H1 (cell line): Measurements from ENCODE around the gene ULBP1. TPM values are rescaled to one million over a fixed set of nuclear protein-coding genes. Genes with fewer than 3 reads are reported as not detected.

Experiments
- CTCF ChIA-PET: fragments of 300-600 bp; sonication (Branson Sonifier 250); formaldehyde crosslinking; loops from one replicate; lab custom pipeline; 2021; ENCODE audit not compliant: partially characterized antibody; lab: Charles Lee
- POLR2A ChIA-PET: fragments of 300-600 bp; sonication (Branson Sonifier 250); formaldehyde crosslinking; loops from one replicate; lab custom pipeline; 2021; ENCODE audit warnings: inconsistent platforms; ENCODE audit not compliant: partially characterized antibody; lab: Charles Lee
- DNase-seq, 2 experiments: peaks; one replicate each; pipeline versions ENCODE4 v3.0.0 to v3.0.0-alpha.2; 2010 to 2022; ENCODE audit warnings: low spot score in 2 of 2, low read depth in 1 of 2, mixed read lengths in 1 of 2
- FAIRE-seq: peaks from 2 replicates; lab custom pipeline; 2011; peaks lifted over from hg19 to GRCh38; lab: Jason Lieb, UNC
- H2AFZ ChIP-seq: 2 replicates; pipeline ENCODE4 v1.8.1; 2012; ENCODE audit warnings: low read length, inconsistent platforms
- H2AK5ac ChIP-seq: 2 replicates; pipeline ENCODE4 v1.6.1; 2013; ENCODE audit warnings: low read depth, low read length
- H2BK120ac ChIP-seq: replicated peaks from 2 replicates; pipeline ENCODE3; 2013; ENCODE audit warnings: low read depth, low read length, inconsistent platforms
- H2BK12ac ChIP-seq: 2 replicates; pipeline ENCODE4 v1.6.1; 2013; ENCODE audit warnings: low read depth, low read length
- H2BK15ac ChIP-seq: 2 replicates; pipeline ENCODE4 v1.6.1; 2013; ENCODE audit warnings: low read length
- H2BK20ac ChIP-seq: 2 replicates; pipeline ENCODE4 v1.6.1; 2013; ENCODE audit warnings: low read length
- H2BK5ac ChIP-seq: 2 replicates; pipeline ENCODE4 v1.6.1; 2013; ENCODE audit warnings: low read depth, low read length
- H3K14ac ChIP-seq: 2 replicates; pipeline ENCODE4 v1.6.1; 2013; ENCODE audit warnings: inconsistent platforms; ENCODE audit not compliant: insufficient read length
- H3K18ac ChIP-seq: 2 replicates; pipeline ENCODE4 v1.6.1; 2013; ENCODE audit warnings: low read length; ENCODE audit errors: extremely low read depth
- H3K23ac ChIP-seq: 2 replicates; pipeline ENCODE4 v1.6.1; 2013; ENCODE audit warnings: inconsistent platforms; ENCODE audit not compliant: insufficient read length
- H3K23me2 ChIP-seq: 2 replicates; pipeline ENCODE4 v1.6.1; 2013; ENCODE audit warnings: low read depth, low read length
- H3K27ac ChIP-seq: 2 replicates; pipeline ENCODE4 v1.6.1; 2011; ENCODE audit warnings: low read depth, low read length, inconsistent platforms
- H3K27me3 ChIP-seq, 4 experiments: replicated peaks in 1 of 4; 1 replicate in 1 of 4; 2 replicates in 3 of 4; pipeline versions ENCODE4 v1.6.1 to v1.8.1; 2011 to 2013; ENCODE audit warnings: low read length in 3 of 4, mild to moderate bottlenecking in 3 of 4, inconsistent platforms in 2 of 4, mixed read lengths in 2 of 4, moderate library complexity in 1 of 4; ENCODE audit not compliant: control insufficient read depth in 3 of 4, insufficient read depth in 3 of 4; ENCODE audit errors: extremely low read depth in 1 of 4
- H3K36me3 ChIP-seq, 4 experiments: 2 replicates each; pipeline versions ENCODE4 v1.6.1 to v1.8.1; 2011 to 2013; ENCODE audit warnings: mild to moderate bottlenecking in 4 of 4, low read length in 3 of 4, moderate library complexity in 2 of 4, control low read depth in 1 of 4, inconsistent platforms in 1 of 4; ENCODE audit not compliant: insufficient read depth in 4 of 4, control insufficient read depth in 2 of 4
- H3K4ac ChIP-seq: replicated peaks from 2 replicates; pipeline ENCODE3; 2013; ENCODE audit warnings: low read length, low read depth, mixed read lengths, inconsistent platforms; ENCODE audit not compliant: insufficient read length
- H3K4me1 ChIP-seq, 4 experiments: replicated peaks in 1 of 4; 1 replicate in 1 of 4; 2 replicates in 3 of 4; pipeline versions ENCODE4 v1.6.1 to v1.8.1; 2011 to 2013; ENCODE audit warnings: low read length in 3 of 4, inconsistent platforms in 2 of 4, mixed read lengths in 1 of 4; ENCODE audit not compliant: insufficient read depth in 4 of 4, control insufficient read depth in 3 of 4
- H3K4me2 ChIP-seq, 2 experiments: 2 replicates each; pipeline versions ENCODE4 v1.6.1 to v1.8.1; 2011 to 2013; ENCODE audit warnings: low read depth in 2 of 2, low read length in 2 of 2, control low read depth in 1 of 2, inconsistent platforms in 1 of 2, mild to moderate bottlenecking in 1 of 2; ENCODE audit not compliant: insufficient read depth in 1 of 2
- H3K4me3 ChIP-seq, 4 experiments: fragments of 200-600, 300-600 bp in 1 of 4; sonication (generic), shearing (Covaris generic), sonication (Bioruptor Twin) in 1 of 4; 2 replicates each; pipeline versions ENCODE4 v1.5.1 to v1.8.1; 2011 to 2016; ENCODE audit warnings: low read length in 4 of 4, low read depth in 3 of 4, control low read depth in 2 of 4, inconsistent platforms in 2 of 4, mild to moderate bottlenecking in 2 of 4, mixed read lengths in 1 of 4, moderate library complexity in 1 of 4; ENCODE audit not compliant: insufficient read depth in 2 of 4; ENCODE audit errors: extremely low read depth in 1 of 4
- H3K56ac ChIP-seq: replicated peaks from 2 replicates; pipeline ENCODE3; 2013; ENCODE audit warnings: low read depth, mild to moderate bottlenecking, mixed read lengths, low read length, inconsistent platforms; ENCODE audit not compliant: insufficient read length
- H3K79me1 ChIP-seq: 2 replicates; pipeline ENCODE4 v1.6.1; 2013; ENCODE audit warnings: low read depth, low read length, control low read depth
- H3K79me2 ChIP-seq, 2 experiments: 2 replicates each; pipeline versions ENCODE4 v1.6.1 to v1.8.1; 2012 to 2013; ENCODE audit warnings: low read length in 2 of 2, mild to moderate bottlenecking in 2 of 2, inconsistent platforms in 1 of 2; ENCODE audit not compliant: insufficient read depth in 2 of 2, control insufficient read depth in 1 of 2
- H3K9ac ChIP-seq, 4 experiments: replicated peaks in 1 of 4; 1 replicate in 1 of 4; 2 replicates in 3 of 4; pipeline versions ENCODE4 v1.6.1 to v1.8.1; 2011 to 2013; ENCODE audit warnings: low read depth in 3 of 4, low read length in 3 of 4, control low read depth in 2 of 4, mild to moderate bottlenecking in 2 of 4, moderate library complexity in 2 of 4, inconsistent platforms in 1 of 4; ENCODE audit errors: extremely low read depth in 1 of 4
- H3K9me3 ChIP-seq, 2 experiments: 2 replicates each; pipeline versions ENCODE4 v1.6.1 to v1.8.1; 2012 to 2013; ENCODE audit warnings: mild to moderate bottlenecking in 2 of 2, moderate library complexity in 2 of 2, control low read depth in 1 of 2, inconsistent platforms in 1 of 2, low read depth in 1 of 2, low read length in 1 of 2, mixed read lengths in 1 of 2; ENCODE audit not compliant: insufficient read depth in 2 of 2
- H4K20me1 ChIP-seq, 2 experiments: replicated peaks in 1 of 2; 2 replicates each; pipeline versions ENCODE3 to v1.8.1; 2011 to 2013; ENCODE audit warnings: inconsistent platforms in 2 of 2, low read length in 2 of 2, mild to moderate bottlenecking in 1 of 2; ENCODE audit not compliant: insufficient read depth in 2 of 2, control insufficient read depth in 1 of 2
- H4K5ac ChIP-seq: 2 replicates; pipeline ENCODE4 v1.6.1; 2013; ENCODE audit warnings: low read length, low read depth, mixed read lengths, inconsistent platforms; ENCODE audit not compliant: insufficient read length
- H4K8ac ChIP-seq: 2 replicates; pipeline ENCODE4 v1.8.0; 2013; ENCODE audit warnings: mild to moderate bottlenecking, moderate library complexity, low read length, inconsistent platforms; ENCODE audit not compliant: insufficient read depth; ENCODE audit errors: extremely low read depth
- H4K91ac ChIP-seq: replicated peaks from 2 replicates; pipeline ENCODE3; 2013; ENCODE audit warnings: low read length, mixed read lengths, inconsistent platforms; ENCODE audit not compliant: insufficient read length
- CREB1 ChIP-seq: IDR thresholded peaks from 2 replicates; pipeline ENCODE4 v1.6.1; 2012; ENCODE audit warnings: inconsistent platforms
- CTBP2 ChIP-seq: IDR thresholded peaks from 2 replicates; pipeline ENCODE4 v1.7.0; 2011; ENCODE audit warnings: borderline replicate concordance, mild to moderate bottlenecking, moderate library complexity, mixed read lengths, low read length; ENCODE audit not compliant: insufficient read depth, insufficient read length
- EZH2 ChIP-seq: fragments of 200-600 bp; sonication (generic); IDR thresholded peaks from 2 replicates; pipeline ENCODE4 v1.7.1; 2012; ENCODE audit warnings: low read depth, mild to moderate bottlenecking, moderate library complexity, low read length, inconsistent platforms; ENCODE audit not compliant: severe bottlenecking
- PHF8 ChIP-seq: fragments of 200-600 bp; sonication (generic); conservative IDR thresholded peaks from 2 replicates; pipeline ENCODE4 v1.7.1; 2012; ENCODE audit warnings: low read depth, mild to moderate bottlenecking, inconsistent platforms, low read length, moderate library complexity
- RNF2 ChIP-seq: fragments of 200-900, 300-1000 bp; sonication (generic); IDR thresholded peaks from 2 replicates; pipeline ENCODE4 v1.7.1; 2016; ENCODE audit warnings: borderline replicate concordance, low read depth, mild to moderate bottlenecking, antibody characterized with exemption, low read length; ENCODE audit not compliant: poor library complexity, severe bottlenecking; ENCODE audit errors: missing control alignments
- SIN3A ChIP-seq, 2 experiments: IDR thresholded peaks in 1 of 2; conservative IDR thresholded peaks in 1 of 2; 2 replicates each; pipeline ENCODE4 v1.6.1; 2011 to 2012; ENCODE audit warnings: low read length in 2 of 2, improper control_type of control experiment in 1 of 2, low read depth in 1 of 2, mild to moderate bottlenecking in 1 of 2
- SUZ12 ChIP-seq: fragments of 200-600 bp; sonication (generic); IDR thresholded peaks from 2 replicates; pipeline ENCODE4 v1.6.1; 2012; ENCODE audit warnings: mild to moderate bottlenecking, inconsistent platforms, low read length, moderate library complexity, mixed read lengths
- WGBS, 2 experiments: shearing (Covaris generic) in 1 of 2; methylation state at CpG; one replicate each; pipeline versions ENCODE4 v1.1.6 to v1.1.7; 2013 to 2015; ENCODE audit warnings: low lambda C conversion rate in 2 of 2, mixed read lengths in 2 of 2, inconsistent platforms in 1 of 2, low coverage in 1 of 2, missing lambda C conversion rate in 1 of 2; ENCODE audit not compliant: insufficient replicate concordance in 2 of 2, insufficient coverage in 1 of 2, insufficient read length in 1 of 2; ENCODE audit errors: extremely low coverage in 1 of 2, missing lambda C conversion rate in 1 of 2; 5-methylcytosine and 5-hydroxymethylcytosine counted together
- polyA plus RNA-seq, 7 experiments: library from polyadenylated mRNA; depleted of rRNA in 3 of 7; stranded (reverse) in 5 of 7; unstranded in 2 of 7; fragments of >200 nt in 5 of 7; fragments of 200-250 nt in 2 of 7; gene quantifications; 1 replicate in 5 of 7; 2 replicates in 1 of 7; 4 replicates in 1 of 7; pipeline versions ENCODE4 v1.2.1 to v1.2.3, GENCODE V29; 2011 to 2013; ENCODE audit warnings: missing spikeins in 2 of 7, mixed read lengths in 2 of 7
- total RNA-seq: library from RNA; stranded (reverse); fragmentation: NEBNext Ultra II Directional; extraction: Animal tissue kit (Norgen Biotek cat#: 25700); gene quantifications from 2 replicates; pipeline ENCODE4 v1.2.1, GENCODE V29; 2021

ULBP1 gene
- total and polyA plus RNA-seq, 2 of the 8 experiments (the other 6 are each of a cell fraction or from before 2014, with no cell fraction given) = 0.32 to 0.60 TPM

DNA sequence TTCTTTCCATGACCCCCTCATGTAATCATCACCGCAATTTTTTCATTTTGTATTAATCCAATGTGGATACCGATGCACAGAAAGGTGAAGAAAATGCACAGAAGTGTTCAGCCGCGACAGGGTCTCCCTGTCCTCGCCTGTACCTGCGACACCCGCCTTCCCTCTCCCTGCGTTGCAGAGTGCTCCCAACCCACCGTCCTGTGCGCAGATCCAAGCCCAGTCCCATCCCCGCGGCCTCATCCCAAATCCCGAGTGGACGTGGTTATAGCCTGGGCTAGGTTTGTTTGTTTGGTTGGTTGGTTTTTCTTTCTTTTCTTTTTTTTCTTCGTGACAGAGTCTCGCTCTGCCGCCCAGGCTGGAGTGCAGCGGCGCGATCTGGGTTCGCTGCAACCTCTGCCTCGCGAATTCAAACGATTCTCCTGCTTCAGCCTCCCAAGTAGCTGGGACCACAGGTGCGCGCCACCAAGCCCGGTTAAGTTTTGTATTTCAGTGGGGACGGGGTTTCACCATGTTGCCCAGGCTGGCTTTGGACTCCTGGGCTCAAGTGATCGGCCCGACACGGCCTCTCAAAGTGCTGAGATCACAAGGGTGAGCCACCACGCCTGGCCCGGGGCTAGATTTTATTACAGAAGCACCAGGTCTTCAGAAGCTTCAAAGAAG lies 40.3 kb upstream of the ULBP1 start:
- Histone ChIP-seq H2BK15ac (no peak overlapping the region), H3K27ac (no peak overlapping the region), H4K5ac (no peak overlapping the region), H3K27me3 (peaks cover 39 to 64% (median 57%) of the 10 kb centered on the region in 4 experiments), H2BK5ac (no peak overlapping the region), H2AFZ (no peak overlapping the region), H3K4me3 (peak overlapping the region; percentile 56 to 70 (median 65); a peak in 7 of 8 replicates), H3K14ac (no peak overlapping the region), H4K8ac (0 out of 2 replicates have a peak overlapping the region, but pooled peaks have one; percentile 31), H4K20me1 (peaks cover 3 to 4% of the 10 kb centered on the region in 2 experiments), H3K56ac (no peak overlapping the region), H3K23me2 (peaks cover 12% of the 10 kb centered on the region; the same call in 1 of the 2 replicates), H3K4me2 (peak overlapping the region; percentile 88 to 91), H3K9me3 (no peaks in the 10 kb centered on the region; a peak in 1 of 4 replicates), H2AK5ac (no peak overlapping the region), H2BK20ac (no peak overlapping the region), H2BK12ac (no peak overlapping the region), H3K23ac (no peak overlapping the region), H3K18ac (no peak overlapping the region), H3K79me1 (no peaks in the 10 kb centered on the region), H3K36me3 (peaks cover 0 to 3% (median 0%) of the 10 kb centered on the region in 4 experiments; a peak in 1 of 8 replicates), H2BK120ac (no peak overlapping the region), H4K91ac (no peak overlapping the region), H3K4ac (no peak overlapping the region), H3K4me1 (peaks cover 0 to 5% (median 0%) of the 10 kb centered on the region in 4 experiments; a peak in 2 of 7 replicates), H3K9ac (no peak overlapping the region), H3K79me2 (no peaks in the 10 kb centered on the region)
- DNase-seq = no peak
- 14% methylated on average over 28 of the region's 33 CpGs; no CpG with 5 or more reads in 1 of the 2 experiments for WGBS, 2 experiments
- ChIA-PET CTCF (interaction anchor here (0.6 to 2.5 kb wide), 16 partner anchors 10 to 185 kb away, joined by 3 to 27 read pairs (median 4); partner anchors contain the start of gene RAET1E), POLR2A (interaction anchor here (1.3 kb wide), 1 partner anchor 43 kb away, joined by 3 read pairs; no protein-coding TSS in a partner anchor)
- TF ChIP-seq CREB1 (no peak), PHF8 (0 out of 2 replicates have a peak, but pooled peaks have one; percentile 20), CTBP2 (peak; percentile 39), RNF2 (peak; percentile 87), EZH2 (peak; percentile 71), SIN3A (conservative IDR thresholded peaks at IDR 0.05 in 1 of 2, IDR thresholded peaks at IDR 0.05 in 1 of 2; ENCODE audit: low read depth in 1 of 2, low read length in 2 of 2) (no peak), SUZ12 (peak; percentile 80)
- no peak for FAIRE-seq
